ENCODE measurements around the gene ALG1L2.

GRCh38 chr3:130048726-130049125, 32.9 kb upstream of the ALG1L2 start:
- TF ChIP-seq EP300 (IDR thresholded peaks at IDR 0.05) (no peak), CTCF (IDR thresholded peaks at IDR 0.05) (no peak), POLR2AphosphoS5 (IDR thresholded peaks at IDR 0.05) (no peak)
